Measurements from ENCODE around the gene ABCC4. TPM values are rescaled to one million over a fixed set of nuclear protein-coding genes. Genes with fewer than 3 reads are reported as not detected.

The ABCC4 gene
- total and polyA plus RNA-seq, 2 donors (not counting 1 experiment from before 2014, with no cell fraction given): 1.8 to 7.1 TPM

DNA sequence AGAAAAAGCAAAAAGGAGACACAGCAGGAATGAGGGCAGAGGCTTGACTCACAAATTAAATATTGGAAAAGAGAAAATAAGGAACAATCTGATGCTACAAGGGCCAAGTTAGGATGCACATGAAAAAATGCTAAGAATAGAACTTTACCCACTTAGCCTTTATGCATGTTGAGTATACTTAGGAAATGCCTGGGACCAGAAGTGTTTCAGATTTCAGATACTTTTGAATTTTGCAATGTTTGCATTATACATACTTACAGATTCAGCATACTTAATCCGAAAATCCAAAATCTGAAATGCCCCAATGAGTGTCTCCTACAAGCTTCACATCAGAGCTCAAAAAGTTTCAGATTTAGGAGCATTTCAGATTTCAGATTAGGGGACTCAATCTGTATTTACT, 262.3 kb downstream of the ABCC4 start:
- Histone ChIP-seq H3K27ac (ENCODE audit: low read length in 2 of 2) (no peak overlapping the region), H3K9ac (ENCODE audit: low read length) (no peak overlapping the region), H3K4me2 (replicated peaks; ENCODE audit: low read depth, low read length, poor library complexity, severe bottlenecking) (no peak overlapping the region), H3K4me3 (ENCODE audit: control extremely low read depth in 1 of 5, extremely low read depth in 1 of 5, insufficient read depth in 1 of 5, low read depth in 2 of 5, low read length in 4 of 5) (no peak overlapping the region), H2AFZ (ENCODE audit: insufficient read depth, low read depth, low read length, poor library complexity, severe bottlenecking) (no peak overlapping the region), H3K27me3 (replicated peaks in 1 of 4; ENCODE audit: control extremely low read depth in 1 of 4, control insufficient read depth in 3 of 4, insufficient read depth in 4 of 4, low read length in 3 of 4) (no peaks in the 10 kb centered on the region), H4K20me1 (ENCODE audit: control insufficient read depth, insufficient read depth, low read length, poor library complexity, severe bottlenecking) (no peaks in the 10 kb centered on the region), H3K9me3 (ENCODE audit: control extremely low read depth in 1 of 3, control insufficient read depth in 2 of 3, insufficient read depth in 1 of 3, low read length in 2 of 3) (no peaks in the 10 kb centered on the region), H3K79me2 (ENCODE audit: control insufficient read depth, insufficient read depth, low read length) (no peaks in the 10 kb centered on the region), H3K4me1 (ENCODE audit: control insufficient read depth in 2 of 2, insufficient read depth in 2 of 2, low read length in 2 of 2) (no peaks in the 10 kb centered on the region), H3K36me3 (replicated peaks in 1 of 2; ENCODE audit: control extremely low read depth in 1 of 2, control insufficient read depth in 1 of 2, extremely low read depth in 1 of 2, insufficient read depth in 2 of 2, low read length in 1 of 2) (no peaks in the 10 kb centered on the region)
- H3K27me3 Mint-ChIP-seq: no peaks in the 10 kb centered on the region
- H3K4me1 Mint-ChIP-seq: no peaks in the 10 kb centered on the region
- intact Hi-C loops (cut with micrococcal nuclease): no loop called here
- no peak overlapping the region for H3K27ac Mint-ChIP-seq
- ChIA-PET CTCF (no interaction called here), POLR2A (no interaction called here)
- TF ChIP-seq EZH2 (IDR thresholded peaks at IDR 0.05; ENCODE audit: borderline replicate concordance, insufficient read depth, low read depth, low read length, poor library complexity, severe bottlenecking) (no peak), CTCF (IDR thresholded peaks at IDR 0.05) (no peak)
- no peaks in the 10 kb centered on the region for H3K9me3 Mint-ChIP-seq (ENCODE audit: insufficient read depth)
- DNase-seq (no peak), ATAC-seq (ENCODE audit: low read depth) (no peak)
- no CpG with 5 or more reads among the region's 1 CpG for WGBS (ENCODE audit: insufficient coverage)
- no peak overlapping the region for H3K4me3 Mint-ChIP-seq

GRCh38 chr13:95035311-95036109, 265.7 kb downstream of the ABCC4 start:
- no peak for TF ChIP-seq EZH2 (IDR thresholded peaks at IDR 0.05; ENCODE audit: borderline replicate concordance, insufficient read depth, low read depth, low read length, poor library complexity, severe bottlenecking)
- TF ChIP-seq CTCF (IDR thresholded peaks at IDR 0.05): no peak
- no peak for DNase-seq
- Histone ChIP-seq H3K27me3 (replicated peaks in 1 of 4; ENCODE audit: control extremely low read depth in 1 of 4, control insufficient read depth in 3 of 4, insufficient read depth in 4 of 4, low read length in 3 of 4) (no peaks in the 10 kb centered on the region), H3K27ac (ENCODE audit: low read length in 2 of 2) (no peak overlapping the region), H3K4me3 (ENCODE audit: control extremely low read depth in 1 of 5, extremely low read depth in 1 of 5, insufficient read depth in 1 of 5, low read depth in 2 of 5, low read length in 4 of 5) (no peak overlapping the region), H3K36me3 (replicated peaks in 1 of 2; ENCODE audit: control extremely low read depth in 1 of 2, control insufficient read depth in 1 of 2, extremely low read depth in 1 of 2, insufficient read depth in 2 of 2, low read length in 1 of 2) (no peaks in the 10 kb centered on the region), H3K9ac (ENCODE audit: low read length) (no peak overlapping the region), H3K4me2 (replicated peaks; ENCODE audit: low read depth, low read length, poor library complexity, severe bottlenecking) (no peak overlapping the region), H4K20me1 (ENCODE audit: control insufficient read depth, insufficient read depth, low read length, poor library complexity, severe bottlenecking) (no peaks in the 10 kb centered on the region), H2AFZ (ENCODE audit: insufficient read depth, low read depth, low read length, poor library complexity, severe bottlenecking) (no peak overlapping the region), H3K9me3 (ENCODE audit: control extremely low read depth in 1 of 3, control insufficient read depth in 2 of 3, insufficient read depth in 1 of 3, low read length in 2 of 3) (no peaks in the 10 kb centered on the region), H3K4me1 (ENCODE audit: control insufficient read depth in 2 of 2, insufficient read depth in 2 of 2, low read length in 2 of 2) (no peaks in the 10 kb centered on the region), H3K79me2 (ENCODE audit: control insufficient read depth, insufficient read depth, low read length) (no peaks in the 10 kb centered on the region)
- Mint-ChIP-seq H3K4me3 (no peak overlapping the region), H3K27me3 (no peaks in the 10 kb centered on the region), H3K4me1 (no peaks in the 10 kb centered on the region), H3K9me3 (ENCODE audit: insufficient read depth) (no peaks in the 10 kb centered on the region), H3K27ac (no peak overlapping the region)
- 100% methylated on average over 4 of the region's 7 CpGs for WGBS (ENCODE audit: insufficient coverage)
- POLR2A ChIA-PET: no interaction called here
- intact Hi-C loops (cut with micrococcal nuclease): no loop called here
- ATAC-seq (ENCODE audit: low read depth): no peak
- CTCF ChIA-PET: no interaction called here
